HG02798 (cell line): ENCODE data around the gene ARHGAP15.

ENCODE experiments used
- ATAC-seq: cut with Tn5 transposase; IDR thresholded peaks from one replicate; pipeline ENCODE4 v1.9.1; 2021; ENCODE audit warnings: mild to moderate bottlenecking; ENCODE audit not compliant: unreplicated experiment, poor library complexity

Gene ARHGAP15

DNA sequence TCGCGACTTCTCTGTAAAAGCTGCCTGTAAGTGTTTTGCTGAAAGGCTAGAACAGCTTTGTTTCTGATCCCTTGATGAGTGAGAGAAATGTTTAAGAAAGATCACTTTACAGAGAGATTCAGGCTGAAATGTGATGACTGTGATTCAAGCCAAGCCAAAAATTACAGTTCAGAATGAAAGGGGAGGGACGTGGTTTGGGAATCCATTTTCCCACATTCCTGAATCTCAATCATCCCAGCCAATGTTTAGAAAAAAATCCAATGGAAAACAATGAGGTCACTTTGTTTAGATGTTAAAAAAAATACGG is 416.7 kb downstream of the ARHGAP15 start:
- no peak for ATAC-seq

DNA sequence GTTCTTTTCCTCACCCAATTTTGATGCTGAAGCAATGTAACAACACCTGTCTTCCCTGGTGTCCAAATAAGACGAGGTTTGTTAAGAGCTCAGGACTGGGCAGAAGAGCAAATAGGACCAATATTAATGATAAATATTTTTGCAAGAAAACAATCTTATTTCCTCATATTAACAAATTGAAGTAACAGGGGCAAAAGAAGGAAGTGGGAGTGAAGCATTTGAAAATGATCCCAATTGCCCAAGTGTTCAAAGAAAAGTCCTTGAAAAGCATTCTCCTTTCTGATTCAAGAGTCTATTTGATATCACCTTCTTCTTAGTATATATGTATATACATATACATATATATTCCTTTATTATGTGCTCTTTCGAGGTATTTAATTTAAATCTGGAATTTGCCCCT is 418.8 kb downstream of the ARHGAP15 start:
- ATAC-seq, result no peak

GRCh38 chr2:143550500-143550899 is 421.3 kb downstream of the ARHGAP15 start:
- no peak for ATAC-seq

DNA sequence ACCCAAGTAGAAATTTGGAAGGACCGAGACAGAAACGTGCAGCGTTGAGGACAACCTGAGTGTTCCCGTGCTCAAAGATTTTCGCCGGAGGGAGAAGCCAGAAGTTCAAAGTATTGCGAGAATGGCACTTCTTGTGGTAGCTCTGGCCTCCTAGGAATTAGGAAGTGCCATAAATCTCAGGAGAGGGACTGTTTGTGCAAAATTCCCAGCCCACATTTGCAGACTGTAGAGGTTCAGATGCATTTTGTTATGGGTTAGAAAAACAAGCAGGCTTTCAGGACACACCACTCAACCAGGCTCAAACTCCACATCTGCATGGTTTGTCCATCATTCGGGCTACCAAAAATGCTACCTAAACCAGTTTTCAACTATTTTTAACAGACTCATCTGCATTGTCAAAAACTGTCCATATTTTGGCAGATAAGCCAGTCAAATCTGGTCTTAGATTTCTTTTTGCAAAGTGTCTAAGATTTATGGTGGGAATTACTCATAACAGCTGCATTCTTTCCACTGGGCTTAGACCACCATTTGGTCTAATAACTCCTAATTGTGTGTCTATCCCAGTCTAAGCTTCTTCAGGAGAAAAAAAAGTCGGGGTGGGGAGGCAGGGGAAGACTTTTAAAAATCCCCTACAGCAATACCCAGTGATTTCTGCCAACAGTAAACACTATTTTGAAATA is 422.9 kb downstream of the ARHGAP15 start:
- ATAC-seq, result no peak

DNA sequence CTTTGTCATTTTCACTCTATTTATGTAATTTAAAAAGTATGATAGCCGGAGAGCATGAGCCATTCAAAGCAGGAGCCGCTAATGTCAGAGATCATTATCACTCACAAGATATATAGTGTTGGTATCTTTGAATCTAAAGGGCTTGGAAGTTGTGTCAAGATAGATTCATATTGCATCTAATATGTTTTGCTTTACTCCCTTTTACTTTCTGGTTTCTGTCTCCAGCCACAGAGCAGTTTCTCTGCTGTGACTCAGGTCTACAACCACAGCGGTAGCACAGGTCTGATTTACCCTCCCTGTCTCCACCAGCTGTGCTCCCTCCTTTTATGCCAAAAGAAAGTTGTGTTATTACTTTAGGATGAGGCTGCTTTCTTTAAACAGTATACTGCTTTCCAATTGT is 424.0 kb downstream of the ARHGAP15 start:
- peak; percentile 76 for ATAC-seq

DNA sequence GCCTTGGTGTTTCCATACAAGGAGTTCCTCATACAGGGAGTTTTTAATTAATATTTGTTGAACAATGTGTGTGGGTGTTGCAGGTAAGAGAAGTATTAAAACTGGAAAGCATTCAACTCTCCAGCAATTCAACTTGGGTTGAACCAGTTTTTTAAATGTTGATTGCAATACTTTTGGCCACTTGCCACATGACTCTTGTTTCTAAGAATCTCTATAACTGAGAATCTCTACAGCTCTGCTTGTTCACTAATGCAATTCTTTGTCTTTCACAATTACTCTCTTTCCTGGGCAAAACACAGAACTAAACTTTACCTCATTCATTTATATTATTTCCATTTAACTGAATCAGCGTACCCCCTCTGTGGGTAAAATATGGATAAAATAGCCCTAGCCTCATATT is 429.4 kb downstream of the ARHGAP15 start:
- ATAC-seq, result no peak

GRCh38 chr2:143559147-143559546 is 429.9 kb downstream of the ARHGAP15 start:
- no peak for ATAC-seq

- no peak for ATAC-seq
Observed at GRCh38 chr2:143560724-143561123, 431.5 kb downstream of the ARHGAP15 start.

DNA sequence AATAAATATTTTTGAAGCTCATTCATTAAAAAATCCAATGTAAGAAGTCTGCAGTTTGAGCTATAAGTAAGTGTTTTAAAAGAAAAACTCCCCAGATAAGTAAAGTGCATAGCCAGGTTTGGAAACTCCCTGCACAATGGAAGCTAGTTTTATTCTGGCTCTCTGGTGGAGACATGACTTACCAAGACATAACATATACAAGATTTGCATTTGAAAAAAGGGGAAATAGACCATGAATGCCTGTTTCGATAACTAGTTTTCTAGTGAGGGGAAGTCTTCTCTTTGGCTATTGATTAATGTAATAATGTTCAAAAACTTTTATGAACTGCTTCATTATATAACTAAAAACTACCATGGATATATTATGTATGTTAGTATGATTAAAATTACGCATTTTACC is 435.2 kb downstream of the ARHGAP15 start:
- peak; percentile 94 for ATAC-seq

DNA sequence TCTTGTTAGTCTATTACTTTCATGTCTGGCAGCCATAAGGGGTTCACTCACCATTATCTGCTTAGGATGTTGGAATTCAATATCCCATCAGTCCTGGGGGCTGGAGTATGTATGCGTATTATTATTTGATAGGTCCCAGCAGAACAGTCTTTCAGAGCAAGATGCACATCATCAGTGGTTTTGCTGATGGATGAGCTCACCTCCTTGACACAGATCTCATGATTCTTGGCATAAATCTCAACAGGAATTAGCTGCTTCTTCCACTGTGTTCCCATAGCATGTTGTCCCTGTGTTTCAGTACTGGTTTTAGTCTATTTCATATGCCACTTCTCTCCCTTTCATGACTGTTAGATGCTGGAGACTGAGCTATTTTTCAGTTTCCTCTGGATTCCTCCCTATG is 442.5 kb downstream of the ARHGAP15 start:
- no peak for ATAC-seq

DNA sequence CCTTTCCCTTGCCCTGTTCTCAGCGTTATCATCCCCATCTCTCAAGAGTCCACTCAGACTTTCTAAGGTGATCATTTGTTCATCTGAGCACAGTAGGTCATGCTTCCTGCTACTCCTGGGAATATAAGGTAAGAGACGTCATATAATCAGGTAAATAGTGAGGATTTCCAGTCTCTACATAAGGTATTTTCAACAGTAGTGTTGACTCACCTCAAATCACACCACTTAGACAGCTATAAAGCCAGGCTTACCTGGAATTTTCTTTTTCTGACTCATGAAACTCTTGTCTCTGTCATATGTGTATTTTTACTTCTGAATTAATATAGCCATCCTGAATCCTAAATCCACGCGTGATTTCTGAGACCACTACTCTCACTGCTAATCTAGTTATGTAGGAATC is 443.2 kb downstream of the ARHGAP15 start:
- no peak for ATAC-seq

DNA sequence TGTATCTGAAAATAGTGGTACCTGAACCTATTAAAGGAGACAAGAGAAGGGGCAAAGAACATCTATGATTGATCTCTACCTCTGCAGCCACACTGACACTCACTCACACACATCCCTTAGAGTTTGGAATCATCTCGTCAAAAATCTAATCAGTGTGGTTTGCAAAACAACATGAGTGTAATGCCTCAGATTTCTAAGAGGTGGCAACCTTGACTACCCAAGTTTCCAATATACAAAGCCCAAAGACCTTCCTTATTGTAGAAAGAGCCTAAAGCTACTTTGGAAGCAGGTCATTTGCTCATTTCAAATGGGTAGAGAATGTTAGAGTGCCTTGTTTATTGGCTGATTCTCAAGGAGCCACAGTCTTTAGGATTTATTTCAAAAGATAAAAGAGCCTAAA is 444.9 kb downstream of the ARHGAP15 start:
- no peak for ATAC-seq

DNA sequence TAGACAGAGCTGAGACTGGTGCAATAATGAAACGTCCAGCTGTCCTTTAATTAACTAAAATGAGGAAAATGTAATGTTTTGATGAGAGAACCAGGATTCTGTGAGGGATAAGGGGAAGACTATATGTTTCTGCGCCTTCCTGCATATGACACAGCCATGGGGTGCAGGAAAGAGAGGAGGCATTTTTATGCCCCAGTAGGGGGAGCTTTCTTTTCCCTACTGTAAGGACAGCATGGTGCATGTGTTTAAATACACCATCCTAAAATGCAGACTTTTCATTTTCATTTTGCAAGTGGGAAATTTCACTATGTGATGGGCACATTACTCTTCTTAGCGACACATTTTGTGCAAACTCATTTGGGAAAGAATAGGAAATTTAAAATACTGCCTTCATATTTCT is 446.1 kb downstream of the ARHGAP15 start:
- no peak for ATAC-seq

GRCh38 chr2:143577489-143577888 is 448.3 kb downstream of the ARHGAP15 start:
- ATAC-seq, result no peak

DNA sequence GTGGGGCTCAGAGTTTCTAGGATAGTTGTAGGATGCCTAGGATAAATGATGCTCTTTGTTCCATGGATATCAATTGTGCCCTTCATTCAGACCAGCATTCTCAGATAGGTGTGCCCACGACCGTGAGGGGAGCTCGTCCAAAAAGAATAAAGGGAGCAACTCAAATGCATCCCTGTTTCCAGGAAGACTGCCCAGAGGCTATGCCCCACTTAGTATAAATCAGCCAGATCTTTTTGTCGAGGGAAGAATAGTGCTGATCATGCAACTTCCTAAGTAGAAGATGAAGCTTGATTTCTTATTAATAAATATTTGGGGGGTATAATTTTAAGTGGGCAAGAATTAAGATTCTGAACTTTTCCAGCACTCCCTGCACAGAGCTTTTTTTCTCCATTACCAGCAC is 450.2 kb downstream of the ARHGAP15 start:
- no peak for ATAC-seq

GRCh38 chr2:143581134-143581533 is 451.9 kb downstream of the ARHGAP15 start:
- no peak for ATAC-seq

DNA sequence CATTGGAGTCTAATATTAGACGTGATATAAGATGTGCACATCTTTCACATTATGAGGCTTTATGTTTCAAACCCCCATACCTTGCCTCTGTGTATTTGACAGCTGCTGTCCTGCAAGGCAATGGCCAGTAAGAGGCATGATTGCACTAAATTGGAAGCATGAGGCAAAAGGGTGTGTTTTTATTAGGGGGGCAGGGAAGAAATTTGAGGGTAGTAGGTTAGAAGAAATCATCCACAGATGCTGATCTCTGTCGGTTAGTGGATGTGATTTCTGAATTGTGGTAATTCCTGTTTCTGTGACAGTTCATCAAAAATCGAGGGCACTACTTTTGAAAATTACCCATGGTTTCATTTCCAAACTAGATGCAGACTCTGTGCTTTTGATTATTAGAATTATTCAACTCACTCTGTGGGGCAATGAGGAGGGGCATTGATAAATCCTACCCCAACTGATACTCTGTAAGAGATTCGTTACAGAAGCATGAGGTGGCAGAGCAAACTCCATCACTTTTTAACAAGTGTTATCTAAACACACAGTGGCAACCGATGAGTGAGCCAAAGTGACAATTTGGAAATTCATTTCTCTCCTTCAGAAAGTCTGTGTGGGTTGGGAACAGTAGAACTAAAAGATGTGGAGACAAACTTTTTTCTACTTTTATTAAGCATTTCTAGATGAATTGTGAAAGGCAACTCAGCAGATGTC is 453.0 kb downstream of the ARHGAP15 start:
- no peak for ATAC-seq

- no peak for ATAC-seq
Observed at GRCh38 chr2:143584936-143585335, 455.7 kb downstream of the ARHGAP15 start.

DNA sequence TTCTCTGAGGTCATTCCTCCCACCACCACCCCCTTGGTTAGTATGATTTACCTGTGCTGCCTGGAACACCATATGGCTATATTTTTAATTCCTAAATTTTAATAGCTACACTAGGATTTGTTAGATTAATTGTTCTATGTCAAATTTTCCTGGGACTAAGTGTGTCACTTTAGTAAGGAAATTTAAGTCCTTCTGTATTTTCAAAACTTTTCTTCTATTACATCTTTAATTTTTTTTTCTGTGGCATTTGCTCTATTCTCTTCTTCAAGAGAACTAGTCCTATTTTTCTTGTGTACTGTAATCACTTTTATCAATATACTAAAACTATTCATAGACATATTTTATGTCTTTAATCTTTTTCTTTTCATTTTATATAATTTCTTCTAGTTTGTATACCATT is 456.9 kb downstream of the ARHGAP15 start:
- no peak for ATAC-seq

GRCh38 chr2:143588746-143589145 is 459.5 kb downstream of the ARHGAP15 start:
- no peak for ATAC-seq

DNA sequence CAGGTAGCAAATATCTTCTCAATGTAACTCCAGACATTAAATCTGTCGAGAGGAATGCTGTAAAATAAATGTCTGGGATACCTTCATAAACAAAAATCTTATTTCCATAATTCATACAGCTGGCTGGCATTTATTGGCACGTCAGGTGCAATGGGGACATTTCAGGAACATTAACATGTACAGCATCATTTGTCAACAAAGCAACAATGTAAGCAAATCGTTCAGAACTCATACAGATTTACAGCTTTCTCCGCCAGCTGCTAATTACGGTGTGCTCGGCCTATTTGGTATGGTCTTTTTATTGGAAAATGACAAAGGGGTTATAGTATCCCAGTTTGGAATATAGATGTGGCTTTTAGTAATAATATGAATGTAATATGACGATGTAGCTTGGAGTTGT is 464.9 kb downstream of the ARHGAP15 start:
- no peak for ATAC-seq

DNA sequence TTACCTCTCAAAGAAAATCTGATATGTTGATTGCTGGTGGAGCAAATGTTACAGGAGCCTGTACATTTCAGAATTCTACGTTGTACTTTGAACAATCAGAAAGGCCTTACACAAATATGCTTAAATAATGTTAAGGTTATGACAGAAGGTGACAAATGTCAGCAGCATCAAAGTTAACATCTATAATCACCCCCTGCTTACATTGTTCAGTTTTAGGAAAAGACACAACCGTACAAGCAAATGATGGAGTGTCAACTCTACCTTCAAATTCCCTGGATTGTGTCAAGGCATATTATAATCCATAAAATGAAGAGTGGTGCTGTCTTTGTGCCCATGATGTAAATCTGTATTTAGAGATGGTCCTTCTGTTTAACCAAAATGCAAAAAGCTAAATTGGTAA is 465.5 kb downstream of the ARHGAP15 start:
- no peak for ATAC-seq
